Esophagus muscularis mucosa (tissue), 4 donors: ENCODE results near the gene TOM1L2. TPM values are rescaled to one million over a fixed set of nuclear protein-coding genes. Genes with fewer than 3 reads are reported as not detected.

Experiments
- DNase-seq: peaks from one replicate; pipeline ENCODE4 v3.0.0-alpha.2; 2017; ENCODE audit errors: extremely low spot score
- H3K27ac ChIP-seq, 4 donors: fragments of 200-600 bp; sonication (generic); replicated peaks in 1 of 4; 1 replicate in 3 of 4; 2 replicates in 1 of 4; pipeline ENCODE4 v1.5.1; 2016 to 2019; ENCODE audit warnings: mild to moderate bottlenecking in 1 of 4
- H3K27me3 ChIP-seq, 4 donors: fragments of 200-600 bp; sonication (generic); one replicate each; pipeline versions ENCODE4 v1.5.1 to v1.6.0; 2016 to 2019
- H3K36me3 ChIP-seq, 4 donors: fragments of 200-600 bp; sonication (generic); one replicate each; pipeline ENCODE4 v1.5.1; 2016 to 2019
- H3K4me1 ChIP-seq, 4 donors: fragments of 200-600 bp; sonication (generic); one replicate each; pipeline ENCODE4 v1.5.1; 2016 to 2019
- H3K4me3 ChIP-seq, 4 donors: fragments of 200-600 bp; sonication (generic); 1 replicate in 2 of 4; 2 replicates in 2 of 4; pipeline ENCODE4 v1.5.1; 2016 to 2019; ENCODE audit warnings: mild to moderate bottlenecking in 4 of 4, moderate library complexity in 1 of 4
- H3K9me3 ChIP-seq, 4 donors: fragments of 200-600 bp; sonication (generic); 1 replicate in 3 of 4; 2 replicates in 1 of 4; pipeline ENCODE4 v1.5.1; 2016 to 2019
- CTCF ChIP-seq, 3 experiments: fragments of 200-600 bp in 2 of 3; fragments of 450-650 bp in 1 of 3; sonication (generic) in 2 of 3; IDR thresholded peaks; one replicate each; pipeline ENCODE4 v1.5.1; 2017 to 2019; ENCODE audit warnings: antibody characterized with exemption in 3 of 3, mild to moderate bottlenecking in 2 of 3, moderate library complexity in 1 of 3
- EP300 ChIP-seq: sonication (generic); formaldehyde crosslinking; IDR thresholded peaks from one replicate; pipeline ENCODE4 v1.6.1; 2017; ENCODE audit warnings: antibody characterized with exemption
- POLR2A ChIP-seq: fragments of 450-650 bp; IDR thresholded peaks from one replicate; pipeline ENCODE4 v1.6.1; 2017; ENCODE audit warnings: antibody characterized with exemption, moderate library complexity, mild to moderate bottlenecking, low read depth
- POLR2AphosphoS5 ChIP-seq, 2 donors: sonication (generic); formaldehyde crosslinking; IDR thresholded peaks; one replicate each; pipeline ENCODE4 v1.6.1; 2017; ENCODE audit warnings: antibody characterized with exemption in 2 of 2
- WGBS: methylation state at CpG from one replicate; pipeline ENCODE4 v1.1.5; 2018; 5-methylcytosine and 5-hydroxymethylcytosine counted together
- intact Hi-C: fragments of 100-400 bp; cut with DNase I; formaldehyde crosslinking; loops from one replicate; pipeline ENCODE4 v1.15.1; 2023
- total RNA-seq, 4 donors: library from RNA; depleted of rRNA; stranded (reverse); fragments of >200 nt; gene quantifications; one replicate each; pipeline versions ENCODE4 v1.1.0 to v1.2.1, GENCODE V29; 2016

TOM1L2 gene
- total RNA-seq, 4 donors from 2014 or later, result 64.4 to 96.9 (median 75.0) TPM

GRCh38 chr17:17873450-17873991 lies 98.7 kb downstream of the TOM1L2 start:
- DNase-seq, result no peak
- H3K4me1 ChIP-seq, result peaks cover 53 to 80% (median 70%) of the 10 kb centered on the region in 4 donors
- no peaks in the 10 kb centered on the region for H3K27me3 ChIP-seq
- peaks cover 0 to 13% (median 7%) of the 10 kb centered on the region in 4 donors for H3K36me3 ChIP-seq
- no peak for TF ChIP-seq CTCF (IDR thresholded peaks at IDR 0.05)
- no peak for TF ChIP-seq POLR2A
- no peak for TF ChIP-seq EP300
- TF ChIP-seq POLR2AphosphoS5 (IDR thresholded peaks at IDR 0.05), result no peak
- WGBS, result 81% methylated on average over 8 of the region's 8 CpGs
- peak overlapping the region in 1 of 4 donors; percentile 82 for H3K27ac ChIP-seq
- intact Hi-C loops, result no loop called here
- no peaks in the 10 kb centered on the region for H3K9me3 ChIP-seq
- H3K4me3 ChIP-seq, result no peak overlapping the region

GRCh38 chr17:17872547-17873345 lies 99.5 kb downstream of the TOM1L2 start:
- WGBS, result 71% methylated on average over 9 of the region's 9 CpGs
- H3K27me3 ChIP-seq, result no peaks in the 10 kb centered on the region
- intact Hi-C loops, result no loop called here
- DNase-seq, result no peak
- H3K4me1 ChIP-seq, result peaks cover 53 to 80% (median 69%) of the 10 kb centered on the region in 4 donors
- TF ChIP-seq POLR2A (no peak), CTCF (IDR thresholded peaks at IDR 0.05) (no peak), EP300 (no peak), POLR2AphosphoS5 (IDR thresholded peaks at IDR 0.05) (no peak)
- no peak overlapping the region for H3K27ac ChIP-seq
- H3K4me3 ChIP-seq, result no peak overlapping the region
- peaks cover 0 to 16% (median 6%) of the 10 kb centered on the region in 4 donors for H3K36me3 ChIP-seq
- no peaks in the 10 kb centered on the region for H3K9me3 ChIP-seq

GRCh38 chr17:17871913-17872312 lies 100.3 kb downstream of the TOM1L2 start:
- WGBS, result 91% methylated on average over 3 of the region's 3 CpGs
- no peak for DNase-seq
- no peak overlapping the region for H3K27ac ChIP-seq
- H3K27me3 ChIP-seq, result no peaks in the 10 kb centered on the region
- no peaks in the 10 kb centered on the region for H3K9me3 ChIP-seq
- no peak overlapping the region for H3K4me3 ChIP-seq
- intact Hi-C loops, result no loop called here
- TF ChIP-seq POLR2AphosphoS5 (IDR thresholded peaks at IDR 0.05) (no peak), CTCF (IDR thresholded peaks at IDR 0.05) (no peak), POLR2A (no peak), EP300 (no peak)
- peaks cover 0 to 24% (median 13%) of the 10 kb centered on the region in 4 donors for H3K36me3 ChIP-seq
- H3K4me1 ChIP-seq, result peaks cover 45 to 79% (median 63%) of the 10 kb centered on the region in 4 donors

- intact Hi-C loops, result no loop called here
- WGBS, result 74% methylated on average over 6 of the region's 6 CpGs
- Histone ChIP-seq H3K4me1 (peaks cover 29 to 62% (median 47%) of the 10 kb centered on the region in 4 donors), H3K27ac (peak overlapping the region; percentile 15 to 69 (median 48)), H3K9me3 (no peaks in the 10 kb centered on the region), H3K36me3 (peaks cover 0 to 30% (median 22%) of the 10 kb centered on the region in 4 donors), H3K4me3 (no peak overlapping the region), H3K27me3 (no peaks in the 10 kb centered on the region)
- no peak for DNase-seq
- TF ChIP-seq EP300, result no peak
- no peak for TF ChIP-seq POLR2A
- no peak for TF ChIP-seq CTCF (IDR thresholded peaks at IDR 0.05)
- no peak for TF ChIP-seq POLR2AphosphoS5 (IDR thresholded peaks at IDR 0.05)
Observed at GRCh38 chr17:17870247-17870646, 102.0 kb downstream of the TOM1L2 start.
